H1 (cell line): Measurements from ENCODE around the gene AGT. TPM values are rescaled to one million over a fixed set of nuclear protein-coding genes. Genes with fewer than 3 reads are reported as not detected.
A peak's percentile ranks its signal among the peaks of the same experiment; 100 is the strongest.

Experiments
- CTCF ChIA-PET: fragments of 300-600 bp; sonication (Branson Sonifier 250); formaldehyde crosslinking; loops from one replicate; lab custom pipeline; 2021; ENCODE audit not compliant: partially characterized antibody; lab: Charles Lee
- POLR2A ChIA-PET: fragments of 300-600 bp; sonication (Branson Sonifier 250); formaldehyde crosslinking; loops from one replicate; lab custom pipeline; 2021; ENCODE audit warnings: inconsistent platforms; ENCODE audit not compliant: partially characterized antibody; lab: Charles Lee
- DNase-seq, 2 experiments: peaks; one replicate each; pipeline versions ENCODE4 v3.0.0 to v3.0.0-alpha.2; 2010 to 2022; ENCODE audit warnings: low spot score in 2 of 2, low read depth in 1 of 2, mixed read lengths in 1 of 2
- FAIRE-seq: peaks from 2 replicates; lab custom pipeline; 2011; peaks lifted over from hg19 to GRCh38; lab: Jason Lieb, UNC
- H2AFZ ChIP-seq: 2 replicates; pipeline ENCODE4 v1.8.1; 2012; ENCODE audit warnings: low read length, inconsistent platforms
- H2AK5ac ChIP-seq: 2 replicates; pipeline ENCODE4 v1.6.1; 2013; ENCODE audit warnings: low read depth, low read length
- H2BK120ac ChIP-seq: replicated peaks from 2 replicates; pipeline ENCODE3; 2013; ENCODE audit warnings: low read depth, low read length, inconsistent platforms
- H2BK12ac ChIP-seq: 2 replicates; pipeline ENCODE4 v1.6.1; 2013; ENCODE audit warnings: low read depth, low read length
- H2BK15ac ChIP-seq: 2 replicates; pipeline ENCODE4 v1.6.1; 2013; ENCODE audit warnings: low read length
- H2BK20ac ChIP-seq: 2 replicates; pipeline ENCODE4 v1.6.1; 2013; ENCODE audit warnings: low read length
- H2BK5ac ChIP-seq: 2 replicates; pipeline ENCODE4 v1.6.1; 2013; ENCODE audit warnings: low read depth, low read length
- H3K14ac ChIP-seq: 2 replicates; pipeline ENCODE4 v1.6.1; 2013; ENCODE audit warnings: inconsistent platforms; ENCODE audit not compliant: insufficient read length
- H3K18ac ChIP-seq: 2 replicates; pipeline ENCODE4 v1.6.1; 2013; ENCODE audit warnings: low read length; ENCODE audit errors: extremely low read depth
- H3K23ac ChIP-seq: 2 replicates; pipeline ENCODE4 v1.6.1; 2013; ENCODE audit warnings: inconsistent platforms; ENCODE audit not compliant: insufficient read length
- H3K23me2 ChIP-seq: 2 replicates; pipeline ENCODE4 v1.6.1; 2013; ENCODE audit warnings: low read depth, low read length
- H3K27ac ChIP-seq: 2 replicates; pipeline ENCODE4 v1.6.1; 2011; ENCODE audit warnings: low read depth, low read length, inconsistent platforms
- H3K27me3 ChIP-seq, 4 experiments: replicated peaks in 1 of 4; 1 replicate in 1 of 4; 2 replicates in 3 of 4; pipeline versions ENCODE4 v1.6.1 to v1.8.1; 2011 to 2013; ENCODE audit warnings: low read length in 3 of 4, mild to moderate bottlenecking in 3 of 4, inconsistent platforms in 2 of 4, mixed read lengths in 2 of 4, moderate library complexity in 1 of 4; ENCODE audit not compliant: control insufficient read depth in 3 of 4, insufficient read depth in 3 of 4; ENCODE audit errors: extremely low read depth in 1 of 4
- H3K36me3 ChIP-seq, 4 experiments: 2 replicates each; pipeline versions ENCODE4 v1.6.1 to v1.8.1; 2011 to 2013; ENCODE audit warnings: mild to moderate bottlenecking in 4 of 4, low read length in 3 of 4, moderate library complexity in 2 of 4, control low read depth in 1 of 4, inconsistent platforms in 1 of 4; ENCODE audit not compliant: insufficient read depth in 4 of 4, control insufficient read depth in 2 of 4
- H3K4ac ChIP-seq: replicated peaks from 2 replicates; pipeline ENCODE3; 2013; ENCODE audit warnings: low read length, low read depth, mixed read lengths, inconsistent platforms; ENCODE audit not compliant: insufficient read length
- H3K4me1 ChIP-seq, 4 experiments: replicated peaks in 1 of 4; 1 replicate in 1 of 4; 2 replicates in 3 of 4; pipeline versions ENCODE4 v1.6.1 to v1.8.1; 2011 to 2013; ENCODE audit warnings: low read length in 3 of 4, inconsistent platforms in 2 of 4, mixed read lengths in 1 of 4; ENCODE audit not compliant: insufficient read depth in 4 of 4, control insufficient read depth in 3 of 4
- H3K4me2 ChIP-seq, 2 experiments: 2 replicates each; pipeline versions ENCODE4 v1.6.1 to v1.8.1; 2011 to 2013; ENCODE audit warnings: low read depth in 2 of 2, low read length in 2 of 2, control low read depth in 1 of 2, inconsistent platforms in 1 of 2, mild to moderate bottlenecking in 1 of 2; ENCODE audit not compliant: insufficient read depth in 1 of 2
- H3K4me3 ChIP-seq, 4 experiments: fragments of 200-600, 300-600 bp in 1 of 4; sonication (generic), shearing (Covaris generic), sonication (Bioruptor Twin) in 1 of 4; 2 replicates each; pipeline versions ENCODE4 v1.5.1 to v1.8.1; 2011 to 2016; ENCODE audit warnings: low read length in 4 of 4, low read depth in 3 of 4, control low read depth in 2 of 4, inconsistent platforms in 2 of 4, mild to moderate bottlenecking in 2 of 4, mixed read lengths in 1 of 4, moderate library complexity in 1 of 4; ENCODE audit not compliant: insufficient read depth in 2 of 4; ENCODE audit errors: extremely low read depth in 1 of 4
- H3K56ac ChIP-seq: replicated peaks from 2 replicates; pipeline ENCODE3; 2013; ENCODE audit warnings: low read depth, mild to moderate bottlenecking, mixed read lengths, low read length, inconsistent platforms; ENCODE audit not compliant: insufficient read length
- H3K79me1 ChIP-seq: 2 replicates; pipeline ENCODE4 v1.6.1; 2013; ENCODE audit warnings: low read depth, low read length, control low read depth
- H3K79me2 ChIP-seq, 2 experiments: 2 replicates each; pipeline versions ENCODE4 v1.6.1 to v1.8.1; 2012 to 2013; ENCODE audit warnings: low read length in 2 of 2, mild to moderate bottlenecking in 2 of 2, inconsistent platforms in 1 of 2; ENCODE audit not compliant: insufficient read depth in 2 of 2, control insufficient read depth in 1 of 2
- H3K9ac ChIP-seq, 4 experiments: replicated peaks in 1 of 4; 1 replicate in 1 of 4; 2 replicates in 3 of 4; pipeline versions ENCODE4 v1.6.1 to v1.8.1; 2011 to 2013; ENCODE audit warnings: low read depth in 3 of 4, low read length in 3 of 4, control low read depth in 2 of 4, mild to moderate bottlenecking in 2 of 4, moderate library complexity in 2 of 4, inconsistent platforms in 1 of 4; ENCODE audit errors: extremely low read depth in 1 of 4
- H3K9me3 ChIP-seq, 2 experiments: 2 replicates each; pipeline versions ENCODE4 v1.6.1 to v1.8.1; 2012 to 2013; ENCODE audit warnings: mild to moderate bottlenecking in 2 of 2, moderate library complexity in 2 of 2, control low read depth in 1 of 2, inconsistent platforms in 1 of 2, low read depth in 1 of 2, low read length in 1 of 2, mixed read lengths in 1 of 2; ENCODE audit not compliant: insufficient read depth in 2 of 2
- H4K20me1 ChIP-seq, 2 experiments: replicated peaks in 1 of 2; 2 replicates each; pipeline versions ENCODE3 to v1.8.1; 2011 to 2013; ENCODE audit warnings: inconsistent platforms in 2 of 2, low read length in 2 of 2, mild to moderate bottlenecking in 1 of 2; ENCODE audit not compliant: insufficient read depth in 2 of 2, control insufficient read depth in 1 of 2
- H4K5ac ChIP-seq: 2 replicates; pipeline ENCODE4 v1.6.1; 2013; ENCODE audit warnings: low read length, low read depth, mixed read lengths, inconsistent platforms; ENCODE audit not compliant: insufficient read length
- H4K8ac ChIP-seq: 2 replicates; pipeline ENCODE4 v1.8.0; 2013; ENCODE audit warnings: mild to moderate bottlenecking, moderate library complexity, low read length, inconsistent platforms; ENCODE audit not compliant: insufficient read depth; ENCODE audit errors: extremely low read depth
- H4K91ac ChIP-seq: replicated peaks from 2 replicates; pipeline ENCODE3; 2013; ENCODE audit warnings: low read length, mixed read lengths, inconsistent platforms; ENCODE audit not compliant: insufficient read length
- RFX5 ChIP-seq: IDR thresholded peaks from 2 replicates; pipeline ENCODE4 v1.6.1; 2011; ENCODE audit warnings: low read depth, low read length, improper control_type of control experiment, borderline replicate concordance
- ZNF274 ChIP-seq: IDR thresholded peaks from 2 replicates; pipeline ENCODE4 v1.7.0; 2012; ENCODE audit warnings: low read length, borderline replicate concordance; ENCODE audit errors: extremely low read depth
- WGBS, 2 experiments: shearing (Covaris generic) in 1 of 2; methylation state at CpG; one replicate each; pipeline versions ENCODE4 v1.1.6 to v1.1.7; 2013 to 2015; ENCODE audit warnings: low lambda C conversion rate in 2 of 2, mixed read lengths in 2 of 2, inconsistent platforms in 1 of 2, low coverage in 1 of 2, missing lambda C conversion rate in 1 of 2; ENCODE audit not compliant: insufficient replicate concordance in 2 of 2, insufficient coverage in 1 of 2, insufficient read length in 1 of 2; ENCODE audit errors: extremely low coverage in 1 of 2, missing lambda C conversion rate in 1 of 2; 5-methylcytosine and 5-hydroxymethylcytosine counted together
- polyA plus RNA-seq, 7 experiments: library from polyadenylated mRNA; depleted of rRNA in 3 of 7; stranded (reverse) in 5 of 7; unstranded in 2 of 7; fragments of >200 nt in 5 of 7; fragments of 200-250 nt in 2 of 7; gene quantifications; 1 replicate in 5 of 7; 2 replicates in 1 of 7; 4 replicates in 1 of 7; pipeline versions ENCODE4 v1.2.1 to v1.2.3, GENCODE V29; 2011 to 2013; ENCODE audit warnings: missing spikeins in 2 of 7, mixed read lengths in 2 of 7
- total RNA-seq: library from RNA; stranded (reverse); fragmentation: NEBNext Ultra II Directional; extraction: Animal tissue kit (Norgen Biotek cat#: 25700); gene quantifications from 2 replicates; pipeline ENCODE4 v1.2.1, GENCODE V29; 2021
- TF ChIP-seq, protein P1 (sequence below): IDR thresholded peaks from 2 replicates; pipeline ENCODE4 v1.6.1; 2012; ENCODE audit warnings: inconsistent platforms

The AGT gene
- total and polyA plus RNA-seq, 2 of the 8 experiments (the other 6 are each of a cell fraction or from before 2014, with no cell fraction given) = 0.20 TPM; not detected in 1

GRCh38 chr1:230757856-230758708 lies 44.2 kb upstream of the AGT start:
- no peak overlapping the region for H3K23ac ChIP-seq
- H4K20me1 ChIP-seq = no peaks in the 10 kb centered on the region
- H4K5ac ChIP-seq = no peak overlapping the region
- no peak overlapping the region for H3K4ac ChIP-seq
- no peak overlapping the region for H2BK5ac ChIP-seq
- H3K27ac ChIP-seq = no peak overlapping the region
- H2BK20ac ChIP-seq = no peak overlapping the region
- TF ChIP-seq RFX5 (no peak), ZNF274 (no peak)
- TF ChIP-seq, protein P1, sequence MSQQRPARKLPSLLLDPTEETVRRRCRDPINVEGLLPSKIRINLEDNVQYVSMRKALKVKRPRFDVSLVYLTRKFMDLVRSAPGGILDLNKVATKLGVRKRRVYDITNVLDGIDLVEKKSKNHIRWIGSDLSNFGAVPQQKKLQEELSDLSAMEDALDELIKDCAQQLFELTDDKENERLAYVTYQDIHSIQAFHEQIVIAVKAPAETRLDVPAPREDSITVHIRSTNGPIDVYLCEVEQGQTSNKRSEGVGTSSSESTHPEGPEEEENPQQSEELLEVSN = no peak
- H4K91ac ChIP-seq = no peak overlapping the region
- H2BK15ac ChIP-seq = no peak overlapping the region
- H3K79me2 ChIP-seq = no peaks in the 10 kb centered on the region
- H3K56ac ChIP-seq = no peak overlapping the region
- H3K9ac ChIP-seq = no peak overlapping the region
- no peak overlapping the region; the same call in 1 of the 2 replicates for H4K8ac ChIP-seq
- ChIA-PET POLR2A (interaction anchor here (1.2 kb wide), 1 partner anchor 11 kb away, joined by 3 read pairs; the partner anchor contains the start of gene CAPN9), CTCF (interaction anchor here (0.8 to 6.2 kb wide), 7 partner anchors 11 to 115 kb away, joined by 3 to 36 read pairs (median 5); partner anchors contain the start of genes AGT and CAPN9)
- peaks cover 4 to 9% (median 6%) of the 10 kb centered on the region in 4 experiments; a peak in 6 of 7 replicates for H3K4me1 ChIP-seq
- no peak overlapping the region for H3K18ac ChIP-seq
- no peak overlapping the region for H2AK5ac ChIP-seq
- WGBS, 2 experiments = 86% methylated on average over 16 of the region's 16 CpGs; no CpG with 5 or more reads in 1 of the 2 experiments
- no peak overlapping the region for H2AFZ ChIP-seq
- no peaks in the 10 kb centered on the region; the same call in 1 of the 2 replicates for H3K23me2 ChIP-seq
- H3K9me3 ChIP-seq = no peaks in the 10 kb centered on the region
- FAIRE-seq = no peak
- H3K4me3 ChIP-seq = no peak overlapping the region
- no peak for DNase-seq
- no peaks in the 10 kb centered on the region for H3K36me3 ChIP-seq
- H3K14ac ChIP-seq = no peak overlapping the region
- no peaks in the 10 kb centered on the region for H3K79me1 ChIP-seq
- H3K4me2 ChIP-seq = no peak overlapping the region
- 0 out of 2 replicates have a peak overlapping the region, but pooled peaks have one; percentile 27 for H2BK12ac ChIP-seq
- H2BK120ac ChIP-seq = no peak overlapping the region
- H3K27me3 ChIP-seq = no peaks in the 10 kb centered on the region
